GM12875 (cell line): ENCODE measurements around the gene PARVB.

Experiments used
- H3K4me3 ChIP-seq: one replicate; pipeline ENCODE4 v1.5.1; 2011; ENCODE audit warnings: low read depth, low read length, control low read depth
- CTCF ChIP-seq: IDR thresholded peaks from 2 replicates; pipeline ENCODE4 v1.5.1; 2011; ENCODE audit warnings: low read depth, mild to moderate bottlenecking, control low read depth, inconsistent platforms, low read length, moderate library complexity, borderline replicate concordance; ENCODE audit not compliant: insufficient read depth

PARVB gene

GRCh38 chr22:44133161-44133560, 109.1 kb downstream of the PARVB start:
- no peak for TF ChIP-seq CTCF

GRCh38 chr22:44133901-44134571, 109.9 kb downstream of the PARVB start:
- no peak overlapping the region for H3K4me3 ChIP-seq
- TF ChIP-seq CTCF, result no peak

More at GRCh38 chr22:44133161-44133560, 109.1 kb downstream of the PARVB start:
- H3K4me3 ChIP-seq, result no peak overlapping the region

- no peak for TF ChIP-seq CTCF
- H3K4me3 ChIP-seq, result no peak overlapping the region
Observed at GRCh38 chr22:44136112-44136511, 112.0 kb downstream of the PARVB start.

- H3K4me3 ChIP-seq, result no peak overlapping the region
- no peak for TF ChIP-seq CTCF
Observed at GRCh38 chr22:44136786-44137185, 112.7 kb downstream of the PARVB start.

GRCh38 chr22:44137415-44137814, 113.3 kb downstream of the PARVB start:
- H3K4me3 ChIP-seq, result no peak overlapping the region
- TF ChIP-seq CTCF, result no peak

GRCh38 chr22:44139773-44140172, 115.7 kb downstream of the PARVB start:
- no peak overlapping the region for H3K4me3 ChIP-seq
- no peak for TF ChIP-seq CTCF

GRCh38 chr22:44142421-44143104, 118.5 kb downstream of the PARVB start:
- no peak overlapping the region for H3K4me3 ChIP-seq
- TF ChIP-seq CTCF, result no peak
